ENCODE data around the gene AHDC1.
"Not testable (repeated sequence)": the region's sequence is repeated elsewhere in the genome, so short reads cannot be mapped to it uniquely, and the experiment has no call there.

AHDC1 gene
- total RNA-seq: 15.6 to 36.6 (median 19.0) reads per million in 4 experiments

GRCh38 chr1:27603681-27604578 lies at the start of gene AHDC1:
Gene AHDC1 (minus strand): TSS chr1:27604144. CDS start chr1:27552115, 52,029 bp downstream.
- DNase-seq: peak; percentile 86

GRCh38 chr1:27652111-27652864 lies 48.3 kb upstream of the AHDC1 start:
- no peak for DNase-seq

GRCh38 chr1:27650539-27651175 lies 46.7 kb upstream of the AHDC1 start:
- no peak for DNase-seq

- DNase-seq: no peak
Measured at GRCh38 chr1:27650171-27650538, 46.2 kb upstream of the AHDC1 start.

- no peak for DNase-seq
Measured at GRCh38 chr1:27649306-27649635, 45.3 kb upstream of the AHDC1 start.

- DNase-seq: no peak
Measured at GRCh38 chr1:27648602-27649305, 44.8 kb upstream of the AHDC1 start.

GRCh38 chr1:27647328-27647727 lies 43.4 kb upstream of the AHDC1 start:
- DNase-seq: no peak

GRCh38 chr1:27646676-27647075 lies 42.7 kb upstream of the AHDC1 start:
- DNase-seq: no peak

GRCh38 chr1:27645071-27645415 lies 41.1 kb upstream of the AHDC1 start:
- no peak for DNase-seq

GRCh38 chr1:27644369-27645070 lies 40.6 kb upstream of the AHDC1 start:
- DNase-seq: no peak

GRCh38 chr1:27643600-27644368 lies 39.8 kb upstream of the AHDC1 start:
- peak; percentile 61 for DNase-seq

- DNase-seq: not testable (repeated sequence)
Measured at GRCh38 chr1:27640514-27640913, 36.6 kb upstream of the AHDC1 start.

GRCh38 chr1:27638805-27639204 lies 34.9 kb upstream of the AHDC1 start:
- no peak for DNase-seq

GRCh38 chr1:27638047-27638734 lies 34.2 kb upstream of the AHDC1 start:
- no peak for DNase-seq

GRCh38 chr1:27635396-27636142 lies 31.6 kb upstream of the AHDC1 start:
- DNase-seq: no peak

- no peak for DNase-seq
Measured at GRCh38 chr1:27634985-27635367, 31.0 kb upstream of the AHDC1 start, which contains the start of gene FGR. Gene FGR (minus strand): TSS chr1:27635185. CDS start chr1:27623916, 11,269 bp downstream.

GRCh38 chr1:27634177-27634984 lies 30.4 kb upstream of the AHDC1 start:
- peak; percentile 9 for DNase-seq

GRCh38 chr1:27633640-27634176 lies 29.8 kb upstream of the AHDC1 start:
- DNase-seq: no peak

- DNase-seq: no peak
Measured at GRCh38 chr1:27633298-27633610, 29.3 kb upstream of the AHDC1 start.

All from effector CD8-positive, alpha-beta T cell (primary cell).